Inflammatory macrophage (primary cell): ENCODE results near the gene ZIC1.

ENCODE experiments used
- DNase-seq, 2 donors: peaks; one replicate each; pipeline ENCODE4 v3.0.0-alpha.2; 2020 to 2022

The ZIC1 gene

GRCh38 chr3:147422601-147423536, 13.7 kb downstream of the ZIC1 start:
- DNase-seq: no peak

- no peak for DNase-seq
These were observed 14.3 kb downstream of the ZIC1 start for GRCh38 chr3:147423537-147423797.

GRCh38 chr3:147423798-147424580, 14.8 kb downstream of the ZIC1 start:
- no peak for DNase-seq

- no peak for DNase-seq
These were observed 15.6 kb downstream of the ZIC1 start for GRCh38 chr3:147424581-147425387.

GRCh38 chr3:147425388-147425850, 16.3 kb downstream of the ZIC1 start:
- no peak for DNase-seq

DNA sequence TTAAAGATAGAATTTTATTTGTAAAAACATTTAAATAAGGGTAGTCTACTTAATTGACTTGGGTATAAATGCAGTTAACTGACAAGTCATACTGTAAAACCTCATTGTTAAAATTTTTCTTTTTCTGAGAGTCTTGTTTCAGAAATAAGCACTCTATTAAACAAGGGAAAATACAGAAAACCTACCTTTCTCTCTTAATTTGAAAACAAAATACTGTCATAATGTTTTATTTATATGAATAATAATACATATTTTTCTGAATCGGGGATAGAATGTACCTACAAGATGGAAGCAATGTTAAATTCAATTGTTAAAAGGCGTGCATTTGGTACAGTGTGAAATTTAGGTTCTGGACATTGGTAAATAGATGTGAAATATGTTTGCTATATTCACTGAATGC, 17.8 kb downstream of the ZIC1 start:
- no peak for DNase-seq

- no peak for DNase-seq
These were observed 18.6 kb downstream of the ZIC1 start for GRCh38 chr3:147427746-147428145.

GRCh38 chr3:147428326-147428725, 19.2 kb downstream of the ZIC1 start:
- DNase-seq: no peak

- DNase-seq: no peak
These were observed 19.6 kb downstream of the ZIC1 start for GRCh38 chr3:147428754-147429153.

DNA sequence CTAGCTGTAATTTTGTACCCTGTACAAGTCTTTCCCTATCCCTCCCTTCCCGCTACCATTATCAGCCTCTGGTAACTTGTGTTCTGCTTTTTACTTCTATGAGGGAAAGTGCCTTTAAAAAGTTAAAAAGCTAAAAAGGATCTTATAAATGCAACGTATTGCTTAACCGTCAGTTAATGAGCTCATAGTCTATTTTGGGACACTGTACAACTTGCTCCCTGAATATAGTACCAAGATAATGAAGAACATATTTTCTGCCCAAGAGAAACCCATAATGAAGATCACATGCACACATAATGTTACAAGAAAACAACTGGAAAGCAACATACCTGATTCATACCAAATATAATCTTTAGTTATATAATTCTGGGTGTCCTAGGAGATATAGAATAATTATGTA, 22.6 kb downstream of the ZIC1 start:
- DNase-seq: no peak

DNA sequence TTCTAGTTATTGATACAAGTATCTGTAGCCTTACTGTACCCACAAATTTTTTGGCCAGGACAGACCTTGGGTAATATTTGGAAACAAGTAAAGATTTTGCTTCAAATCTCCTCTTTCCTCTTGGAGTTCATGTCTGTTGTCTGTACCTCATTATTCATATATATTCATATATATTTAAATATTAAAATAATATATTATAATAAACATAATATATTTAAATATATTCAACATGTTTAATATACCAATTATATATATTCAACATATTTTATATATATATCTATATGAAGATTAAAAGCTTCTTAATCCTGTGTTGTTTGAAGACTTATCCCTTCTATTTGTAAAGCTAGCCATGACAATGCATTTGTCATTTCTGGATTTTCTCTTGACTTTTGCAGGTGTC, 38.1 kb downstream of the ZIC1 start:
- DNase-seq: no peak

- DNase-seq: no peak
These were observed 40.5 kb downstream of the ZIC1 start for GRCh38 chr3:147449669-147450068.

- no peak for DNase-seq
These were observed 50.0 kb downstream of the ZIC1 start for GRCh38 chr3:147458995-147459704.

DNA sequence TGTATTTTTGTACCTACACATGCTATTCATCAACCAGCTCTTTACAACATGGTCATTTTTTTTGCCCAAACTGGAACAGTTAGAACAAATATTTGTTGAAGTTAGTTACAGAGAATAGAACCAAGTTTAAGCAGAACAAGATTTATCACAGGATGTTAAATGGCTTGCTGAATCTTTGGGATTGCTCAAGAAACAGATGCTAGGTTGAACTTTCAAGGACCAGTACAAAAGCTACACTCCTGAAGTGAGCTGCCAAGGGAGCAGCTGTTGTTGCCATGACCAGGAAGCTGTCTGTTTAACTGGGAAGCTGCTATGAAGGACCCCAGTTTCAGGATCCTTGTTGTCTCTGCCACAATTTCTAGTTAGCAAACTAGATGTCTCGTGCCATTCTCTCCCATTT, 53.7 kb downstream of the ZIC1 start:
- DNase-seq: no peak
